HG03520 (cell line): ENCODE measurements around the gene CTNNAL1.
"Not testable (repeated sequence)": the region's sequence is repeated elsewhere in the genome, so short reads cannot be mapped to it uniquely, and the experiment has no call there.

Experiments used
- ATAC-seq: cut with Tn5 transposase; IDR thresholded peaks from one replicate; pipeline ENCODE4 v1.9.1; 2021; ENCODE audit warnings: mild to moderate bottlenecking, moderate library complexity; ENCODE audit not compliant: unreplicated experiment

CTNNAL1 gene

DNA sequence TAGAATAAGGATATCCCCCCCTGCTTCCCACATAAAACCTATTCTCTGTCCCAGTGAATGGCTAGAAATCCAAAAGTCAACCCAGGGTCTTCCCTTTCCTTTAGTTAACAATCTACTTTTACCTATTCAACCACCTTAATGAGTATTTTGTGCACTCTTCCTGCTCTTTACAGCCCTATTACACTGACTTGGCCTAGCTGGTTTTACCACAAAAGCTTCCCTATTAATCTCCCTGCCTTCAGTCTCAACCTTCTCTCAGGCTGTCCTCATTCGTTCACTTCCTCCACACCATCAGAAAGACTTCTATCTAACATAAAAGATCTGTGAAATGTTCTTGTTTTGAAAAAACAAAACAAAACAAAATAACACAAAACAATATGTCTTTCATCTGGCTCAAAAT lies 16.2 kb downstream of the CTNNAL1 start:
- ATAC-seq, result no peak

DNA sequence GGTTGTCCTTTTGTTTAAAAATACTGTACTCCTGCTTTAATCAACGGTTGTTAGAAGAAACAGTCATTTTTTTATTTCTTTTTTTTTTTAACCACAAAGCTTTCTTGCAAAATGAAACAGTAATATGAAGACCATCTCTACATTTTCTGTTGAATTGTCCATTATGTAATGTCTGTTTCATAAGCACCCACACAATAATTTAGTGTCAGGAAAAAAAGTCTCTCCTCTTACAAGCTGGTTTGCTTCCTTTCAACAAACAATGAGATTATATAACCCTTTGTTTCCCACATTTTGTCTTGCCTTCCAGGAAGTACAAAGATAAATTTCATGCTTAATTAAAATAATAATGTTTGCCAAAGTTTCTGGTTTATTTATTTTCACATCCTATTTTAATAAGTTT lies 16.7 kb downstream of the CTNNAL1 start:
- ATAC-seq, result no peak

DNA sequence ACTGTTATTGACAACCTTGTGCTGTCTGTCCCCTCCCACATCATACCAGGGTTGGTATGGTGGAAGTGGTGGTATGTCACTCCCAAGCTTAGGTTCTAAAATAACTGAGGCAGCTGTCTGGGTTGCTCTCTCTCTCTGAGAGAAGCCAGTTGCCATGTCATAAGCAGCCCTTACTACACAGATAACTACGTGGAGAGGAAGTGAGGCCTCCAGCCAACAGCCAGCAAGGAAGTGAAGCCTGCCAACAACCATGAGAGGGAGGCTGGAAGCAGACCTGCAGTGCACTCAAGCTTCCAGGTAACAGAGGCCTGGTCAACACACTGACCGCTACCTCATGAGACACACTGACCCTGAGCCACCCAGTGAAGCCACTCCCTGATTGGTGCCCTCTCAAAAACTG lies 18.6 kb downstream of the CTNNAL1 start:
- ATAC-seq, result peak; percentile 80

DNA sequence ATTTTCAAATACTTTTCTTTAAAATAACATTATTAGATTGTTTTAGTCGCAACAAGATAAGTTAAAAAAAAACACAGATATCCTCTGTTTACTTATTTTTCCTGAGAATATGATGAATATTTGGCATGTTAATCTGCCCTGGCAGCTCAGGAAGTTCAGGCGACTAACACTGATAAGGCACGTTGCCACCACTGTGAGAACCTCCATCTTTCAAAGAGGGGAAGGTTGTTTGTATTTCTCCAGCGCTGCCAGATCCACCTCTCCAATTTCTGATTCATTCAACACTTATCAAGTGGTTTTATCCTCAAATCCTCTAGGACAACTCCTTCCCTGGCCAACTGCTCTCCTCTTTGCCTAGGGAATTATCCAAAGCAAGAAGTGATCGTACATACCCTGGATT lies 21.8 kb downstream of the CTNNAL1 start:
- no peak for ATAC-seq

DNA sequence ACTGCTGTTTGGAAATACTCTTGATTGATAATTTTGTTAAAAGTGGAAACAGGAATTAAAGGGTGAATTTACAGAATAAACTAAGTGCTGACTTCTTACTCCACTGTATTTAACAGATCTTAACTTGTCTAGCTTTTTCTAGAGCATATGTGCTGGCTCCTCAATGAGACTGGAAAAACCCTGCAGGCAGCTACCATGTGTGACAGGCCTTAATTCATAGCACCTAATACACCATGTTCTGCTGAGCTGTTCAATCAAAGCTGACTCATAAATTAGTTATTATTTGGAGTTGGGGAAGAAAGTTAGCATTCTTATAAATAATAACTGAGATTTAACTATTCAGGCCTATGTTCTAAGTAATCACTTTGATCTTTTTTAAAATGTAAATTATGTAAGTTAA lies 29.4 kb downstream of the CTNNAL1 start:
- ATAC-seq, result no peak

DNA sequence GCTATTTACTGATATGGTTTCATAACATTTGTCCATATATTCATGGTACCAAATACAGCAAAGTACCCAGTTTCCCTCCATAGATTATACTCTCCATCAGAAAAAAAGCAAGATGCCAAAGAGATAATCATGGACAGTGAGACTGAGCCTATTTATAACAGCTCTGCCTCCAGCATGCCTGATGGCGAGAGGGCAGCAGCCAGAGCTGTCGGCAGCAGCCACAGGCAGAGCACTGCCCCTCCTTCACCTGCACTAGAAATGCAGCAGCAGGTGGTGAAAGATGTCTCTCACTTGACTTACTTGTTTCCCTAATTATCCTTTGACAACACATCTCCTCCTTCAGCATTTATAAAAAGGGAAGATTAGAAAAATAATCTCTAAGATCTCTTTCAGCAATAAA lies 32.4 kb downstream of the CTNNAL1 start:
- ATAC-seq, result no peak

DNA sequence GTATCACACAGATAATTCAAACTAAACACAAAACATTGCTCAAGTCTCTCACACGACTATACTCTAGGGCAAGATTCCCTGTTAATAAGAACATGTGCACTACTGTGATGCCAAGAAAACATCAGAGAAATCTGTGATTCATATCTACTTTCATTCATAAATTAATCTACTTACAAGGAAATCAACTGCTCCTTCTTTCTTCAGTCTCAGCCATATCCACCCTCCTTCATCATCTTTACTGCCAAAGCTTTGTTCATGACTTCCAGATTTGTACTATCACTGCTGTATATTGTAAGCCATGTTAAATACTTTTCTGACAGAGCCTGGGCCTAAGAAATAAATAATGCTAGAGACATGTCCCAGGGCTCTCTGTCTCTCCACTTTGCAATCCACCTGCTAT lies 35.1 kb downstream of the CTNNAL1 start:
- no peak for ATAC-seq

DNA sequence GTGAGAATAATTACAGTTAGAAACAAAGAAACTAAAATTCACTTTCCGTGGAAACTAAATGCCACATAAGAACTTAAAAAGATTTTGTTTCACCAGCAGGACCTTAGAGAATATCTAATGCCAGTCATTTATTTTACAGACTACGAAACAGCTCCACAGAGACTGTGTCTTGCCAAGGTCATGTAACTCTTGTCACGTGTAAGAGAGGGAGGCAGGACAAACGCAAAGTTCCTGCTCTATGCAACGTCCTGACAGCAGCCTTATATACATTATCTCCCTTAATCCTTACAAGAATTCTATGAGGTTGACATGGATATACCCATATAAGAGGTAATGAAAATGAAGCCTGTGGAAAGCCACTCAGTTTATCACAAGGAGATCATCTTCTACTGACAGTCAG lies 39.4 kb downstream of the CTNNAL1 start:
- no peak for ATAC-seq

DNA sequence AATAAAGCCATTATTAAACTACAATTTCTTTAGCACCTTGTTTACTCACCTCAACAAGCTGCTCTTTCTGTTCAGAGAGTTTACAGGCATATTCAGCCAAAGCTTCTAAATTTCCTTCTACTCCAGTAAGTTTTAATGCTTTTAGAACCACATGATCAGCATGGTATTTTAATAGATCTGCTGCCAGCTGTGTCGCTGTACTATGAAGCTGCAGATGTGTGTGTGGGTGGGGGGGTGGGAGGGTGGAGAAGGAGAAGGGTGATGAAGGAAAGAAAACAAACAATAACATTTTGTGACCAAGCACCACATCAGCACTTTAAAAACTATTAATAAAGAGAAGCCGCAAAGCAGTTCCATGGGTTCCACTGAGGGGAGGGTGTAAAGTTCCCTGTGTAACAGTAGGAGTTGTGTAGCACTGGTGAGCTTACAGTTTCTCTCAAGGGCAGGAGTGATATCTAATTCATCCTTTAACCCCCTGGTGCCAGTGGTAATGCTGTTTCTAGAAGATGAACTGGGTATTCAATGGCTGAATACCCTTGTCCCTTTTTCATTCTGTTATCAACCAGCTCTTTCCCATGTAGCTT lies 40.6 kb downstream of the CTNNAL1 start:
- ATAC-seq, result no peak

DNA sequence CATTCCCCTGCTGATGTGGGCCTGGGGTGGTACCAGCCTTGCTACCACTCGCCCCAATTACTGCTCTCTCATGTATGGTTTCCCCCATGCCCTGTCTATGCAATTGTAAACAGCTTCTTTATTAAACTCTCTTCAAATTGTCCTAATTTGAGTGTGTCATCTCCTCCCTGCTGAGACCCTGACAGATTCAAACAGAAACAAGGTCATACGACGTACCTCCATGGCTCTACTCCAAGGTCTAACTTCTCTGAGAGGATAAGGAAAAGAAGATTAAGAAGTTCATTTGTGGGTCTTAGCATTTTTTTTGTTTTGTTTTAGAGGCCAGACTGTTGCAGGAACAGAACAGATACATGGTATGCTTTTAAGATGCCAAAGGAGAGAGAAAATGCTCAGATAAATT lies 41.1 kb downstream of the CTNNAL1 start:
- no peak for ATAC-seq

DNA sequence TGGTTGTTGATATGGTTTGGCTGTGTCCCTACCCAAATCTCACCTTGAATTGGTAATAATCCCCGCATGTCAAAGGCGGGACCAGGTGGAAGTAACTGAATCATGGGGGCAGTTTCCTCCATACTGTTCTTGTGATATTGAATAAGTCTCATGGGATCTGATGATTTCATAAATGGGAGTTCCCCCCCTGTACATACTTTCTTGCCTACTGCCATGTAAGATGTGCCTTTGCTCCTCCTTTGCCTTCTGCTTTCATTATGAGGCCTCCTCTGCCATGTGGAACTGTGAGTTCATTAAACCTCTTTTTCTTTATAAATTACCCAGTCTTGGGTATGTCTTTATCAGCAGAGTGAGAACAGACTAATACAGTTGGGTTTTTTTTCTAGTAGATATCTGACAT lies 41.9 kb downstream of the CTNNAL1 start:
- ATAC-seq, result not testable (repeated sequence)

DNA sequence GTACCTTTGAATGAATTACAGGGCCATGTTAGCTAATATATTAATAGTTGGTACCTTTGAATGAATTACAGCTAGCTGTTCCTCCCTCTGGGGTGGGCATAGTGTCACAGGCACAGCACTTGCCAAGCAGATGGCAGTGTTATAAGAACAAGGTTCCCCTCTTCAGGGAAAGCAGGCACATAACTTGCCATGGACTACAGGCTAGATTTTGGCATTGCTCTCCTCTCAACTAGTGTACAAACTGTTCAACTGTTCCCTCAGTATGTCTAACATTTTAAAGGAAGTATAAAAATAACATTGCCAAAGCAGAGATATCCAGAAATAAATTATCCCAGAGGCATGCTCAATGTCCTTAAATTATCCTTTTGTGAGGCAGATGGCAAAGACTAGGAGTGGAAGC lies 45.4 kb downstream of the CTNNAL1 start:
- no peak for ATAC-seq

DNA sequence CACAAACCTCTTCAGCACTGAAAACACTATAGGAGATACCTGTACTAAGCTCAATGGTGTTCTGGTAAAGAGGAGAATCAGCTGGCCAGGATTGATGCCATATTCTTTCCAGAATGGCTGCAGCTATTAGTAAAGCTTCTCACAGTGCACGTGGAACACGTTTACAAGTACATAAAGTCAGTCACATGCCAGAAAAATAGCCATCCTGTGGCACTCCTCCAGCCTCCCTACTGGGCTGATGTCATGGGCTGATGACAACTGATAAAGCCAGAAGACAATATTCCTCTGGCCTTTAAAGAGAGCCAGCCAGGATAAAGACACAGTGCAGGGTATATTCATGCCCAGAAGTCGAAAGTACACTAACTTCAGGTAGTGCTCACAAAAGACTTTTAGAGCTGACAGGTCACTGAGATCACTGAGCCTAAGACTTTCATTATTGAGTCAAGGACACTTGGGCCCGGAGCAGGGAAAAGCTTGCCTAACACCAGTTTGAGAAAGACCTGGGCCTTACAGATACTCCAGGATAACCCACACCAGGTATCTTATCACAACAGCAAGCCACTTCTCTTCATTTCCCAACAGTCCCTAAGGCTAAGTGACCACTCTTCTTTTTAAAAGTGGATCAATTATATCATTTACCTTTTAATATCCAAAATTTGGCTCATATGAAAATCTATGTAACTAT lies 49.7 kb downstream of the CTNNAL1 start:
- ATAC-seq, result no peak

DNA sequence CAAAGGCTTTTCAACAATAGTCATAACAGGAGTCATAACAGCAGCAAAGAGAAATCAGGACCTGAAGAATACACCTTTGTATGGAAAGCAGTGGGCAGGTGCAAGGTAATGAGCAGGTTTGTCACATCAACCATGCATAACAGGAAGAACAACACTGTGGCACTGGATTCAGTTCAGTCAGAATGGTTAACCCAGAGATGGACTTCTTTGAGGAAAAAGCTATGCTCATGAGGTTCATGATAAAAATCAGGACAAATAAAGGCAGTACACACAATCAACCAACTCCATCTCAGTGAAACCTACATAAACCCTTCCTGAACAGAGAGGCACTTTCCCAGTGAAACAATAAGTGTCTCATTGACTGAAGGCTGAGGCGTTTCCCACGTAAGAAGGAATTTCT lies 52.1 kb downstream of the CTNNAL1 start:
- no peak for ATAC-seq

DNA sequence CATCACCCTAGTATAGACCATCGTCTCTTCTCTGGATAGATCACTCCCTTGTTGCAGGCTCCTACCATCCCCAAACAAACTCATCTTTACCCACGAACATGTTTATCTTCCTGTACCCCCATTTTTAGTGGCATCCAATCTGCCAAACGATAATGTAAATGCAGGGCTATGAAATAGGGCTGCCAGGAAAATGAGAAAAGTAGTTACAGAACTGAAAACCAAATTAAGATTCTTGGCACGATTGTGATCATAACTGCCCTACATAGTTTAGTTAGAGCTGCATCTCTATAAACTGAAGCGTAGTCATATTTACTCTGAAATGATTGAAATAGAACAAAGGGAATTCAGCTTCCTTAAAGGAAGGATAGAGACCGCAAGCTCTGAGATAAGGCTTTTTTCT lies 53.0 kb downstream of the CTNNAL1 start:
- no peak for ATAC-seq

DNA sequence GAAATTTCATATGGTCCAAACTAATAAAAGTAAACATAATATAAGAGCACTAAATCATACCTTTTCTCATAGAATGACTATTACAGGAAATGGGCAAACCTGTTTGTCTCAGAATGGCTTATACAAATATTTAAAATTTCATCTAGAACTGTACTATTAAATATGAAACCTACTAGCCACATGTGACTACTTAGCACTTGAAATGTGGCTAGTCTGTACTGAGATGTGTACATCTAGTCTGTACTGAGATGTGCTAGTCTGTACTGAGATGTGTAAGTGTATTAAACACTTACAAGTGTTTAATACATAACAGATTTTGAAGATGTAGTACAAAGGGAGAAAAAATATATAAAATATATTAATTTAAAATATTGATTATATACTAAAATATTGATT lies 56.7 kb downstream of the CTNNAL1 start:
- no peak for ATAC-seq

DNA sequence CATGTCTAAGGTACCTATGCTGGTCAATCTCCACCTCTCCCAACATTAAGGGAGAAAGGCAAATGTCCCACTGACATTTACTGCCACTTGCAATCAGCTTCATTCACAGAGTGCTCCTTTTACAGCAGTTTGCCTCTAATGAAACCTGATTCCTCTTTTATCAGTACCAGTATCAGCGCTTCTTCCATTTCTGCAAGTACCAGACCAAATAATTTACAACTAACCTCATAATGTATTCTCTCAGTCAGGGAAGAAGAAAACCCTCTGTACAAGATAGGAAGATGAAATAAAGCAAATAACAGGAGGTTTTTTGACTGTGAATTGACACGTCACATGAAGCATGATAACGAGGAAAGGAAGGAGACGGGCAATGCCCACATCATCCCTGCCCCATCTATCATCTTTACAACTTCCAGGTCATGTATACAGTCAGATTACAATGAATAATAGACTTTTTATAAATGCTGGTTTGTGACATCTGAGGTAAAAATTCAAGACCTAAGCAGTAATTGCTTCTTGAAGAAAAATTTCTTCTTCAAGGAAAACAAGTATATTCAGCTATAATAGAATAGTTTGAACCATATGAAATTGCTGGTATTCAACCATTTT lies 57.2 kb downstream of the CTNNAL1 start:
- no peak for ATAC-seq

DNA sequence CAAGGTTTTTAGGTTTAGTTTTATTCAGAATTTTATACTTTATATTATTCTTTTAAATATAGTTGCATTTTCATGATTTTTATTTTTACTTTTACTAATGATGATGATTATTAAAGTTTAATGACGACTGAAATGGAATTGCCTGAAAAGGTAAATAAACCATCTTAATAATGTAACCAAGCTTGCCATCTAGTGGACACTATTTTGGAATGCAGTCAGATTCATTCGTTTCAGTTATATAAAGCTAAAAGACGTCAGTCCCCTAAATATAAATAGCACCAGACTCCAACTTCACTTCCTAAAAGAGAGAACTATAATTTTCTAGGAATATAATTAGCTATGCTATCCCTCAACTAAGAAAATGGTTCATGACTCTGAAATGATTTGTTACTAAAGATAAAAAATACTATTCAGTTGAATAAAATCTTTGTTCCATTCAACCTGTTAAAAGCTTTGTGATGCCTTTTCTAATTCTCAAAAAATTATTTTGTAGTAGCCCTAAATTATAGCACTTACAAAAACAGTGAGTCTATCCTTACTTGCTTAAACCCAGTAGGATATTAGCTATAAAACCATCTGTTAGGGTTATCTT lies 59.2 kb downstream of the CTNNAL1 start:
- no peak for ATAC-seq

DNA sequence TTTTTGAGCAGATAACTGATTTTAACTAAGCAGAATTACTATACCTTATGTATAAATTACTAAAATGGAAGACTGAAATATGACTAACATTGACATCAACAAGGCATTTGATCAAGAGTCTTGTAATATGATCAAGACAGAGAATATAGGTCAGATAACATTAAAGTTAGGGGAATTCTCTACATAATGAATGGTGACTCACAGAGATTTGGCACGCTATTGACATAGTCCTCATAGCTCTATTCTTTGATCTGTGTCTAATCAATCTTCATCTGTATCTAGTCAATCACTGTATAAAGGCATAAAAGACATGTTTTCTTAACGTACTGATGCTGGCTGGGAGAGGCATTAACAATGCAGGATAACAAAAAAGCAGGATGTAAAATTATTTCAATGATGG lies 61.7 kb downstream of the CTNNAL1 start:
- no peak for ATAC-seq

DNA sequence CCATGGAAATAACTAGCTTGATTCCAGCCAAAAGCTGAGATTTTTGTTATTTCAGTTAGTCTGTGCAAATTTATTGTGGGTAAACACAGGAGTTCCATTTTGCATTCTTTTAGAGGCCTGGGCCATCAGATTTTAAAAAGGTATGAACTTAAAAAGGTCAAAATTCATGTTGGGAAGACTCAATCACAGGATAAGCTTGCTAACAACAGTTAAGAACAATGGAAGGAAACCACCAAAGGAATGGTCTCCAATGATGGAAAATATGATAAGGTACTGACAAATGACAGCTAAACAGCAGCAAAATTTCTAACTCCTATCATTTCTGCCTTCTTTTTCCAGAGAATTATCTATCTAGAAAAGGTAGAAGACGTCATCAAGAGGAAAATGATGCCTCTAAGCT lies 63.1 kb downstream of the CTNNAL1 start:
- no peak for ATAC-seq

DNA sequence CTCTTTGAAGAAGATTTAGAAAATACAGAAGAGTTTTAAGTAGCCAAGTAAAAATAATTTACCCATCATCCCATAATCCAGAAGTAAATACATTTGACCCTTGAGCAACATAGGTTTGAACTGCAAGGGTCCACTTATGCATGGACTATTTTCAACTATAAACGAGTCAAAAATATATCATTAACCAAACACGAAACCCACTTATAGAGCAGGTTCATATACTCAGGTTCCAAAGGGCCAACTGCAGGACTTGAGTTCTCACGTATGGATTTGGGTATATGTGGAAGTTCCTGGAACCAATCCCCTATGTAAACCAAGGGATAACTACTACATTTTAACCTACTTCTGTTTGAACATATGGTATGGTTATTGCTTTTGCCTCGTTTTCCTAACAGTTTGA lies 73.3 kb downstream of the CTNNAL1 start:
- no peak for ATAC-seq

DNA sequence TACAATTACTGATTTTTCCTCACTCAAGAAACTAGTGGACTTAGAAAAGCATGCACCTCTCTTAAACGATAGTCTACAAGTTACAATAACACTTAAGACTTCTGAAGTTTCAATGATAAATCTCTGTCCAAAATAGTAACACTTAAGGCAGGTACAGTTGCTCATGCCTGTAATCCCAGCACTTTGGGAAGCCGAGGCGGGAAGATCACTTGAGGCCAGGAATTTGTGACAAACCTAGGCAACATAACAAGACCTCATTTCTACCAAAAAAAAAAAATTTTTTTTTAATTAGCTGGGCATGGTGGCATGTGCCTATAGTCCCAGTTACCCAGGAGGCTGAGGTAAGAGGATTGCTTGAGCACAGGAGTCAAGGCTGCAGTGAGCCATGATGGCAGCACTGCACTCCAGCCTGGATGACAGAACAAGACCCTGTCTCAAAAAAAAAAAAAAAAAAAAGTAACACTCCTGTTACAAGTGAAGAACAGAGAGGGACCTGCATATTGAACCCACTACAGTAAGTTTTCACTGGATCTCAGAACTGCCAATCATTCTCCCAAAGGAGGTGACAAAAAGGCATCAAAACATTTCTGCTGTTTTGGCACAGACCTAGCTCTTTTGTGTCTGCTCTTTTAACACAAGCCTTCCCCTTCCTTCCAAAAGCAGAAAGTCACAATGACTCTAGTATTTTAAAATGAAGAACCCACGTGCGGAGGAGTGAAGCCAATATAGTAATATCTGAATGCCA lies 75.6 kb downstream of the CTNNAL1 start:
- no peak for ATAC-seq
